ENCODE measurements around the gene SECTM1.
"Not testable (repeated sequence)": the region's sequence is repeated elsewhere in the genome, so short reads cannot be mapped to it uniquely, and the experiment has no call there.

SECTM1 gene

DNA sequence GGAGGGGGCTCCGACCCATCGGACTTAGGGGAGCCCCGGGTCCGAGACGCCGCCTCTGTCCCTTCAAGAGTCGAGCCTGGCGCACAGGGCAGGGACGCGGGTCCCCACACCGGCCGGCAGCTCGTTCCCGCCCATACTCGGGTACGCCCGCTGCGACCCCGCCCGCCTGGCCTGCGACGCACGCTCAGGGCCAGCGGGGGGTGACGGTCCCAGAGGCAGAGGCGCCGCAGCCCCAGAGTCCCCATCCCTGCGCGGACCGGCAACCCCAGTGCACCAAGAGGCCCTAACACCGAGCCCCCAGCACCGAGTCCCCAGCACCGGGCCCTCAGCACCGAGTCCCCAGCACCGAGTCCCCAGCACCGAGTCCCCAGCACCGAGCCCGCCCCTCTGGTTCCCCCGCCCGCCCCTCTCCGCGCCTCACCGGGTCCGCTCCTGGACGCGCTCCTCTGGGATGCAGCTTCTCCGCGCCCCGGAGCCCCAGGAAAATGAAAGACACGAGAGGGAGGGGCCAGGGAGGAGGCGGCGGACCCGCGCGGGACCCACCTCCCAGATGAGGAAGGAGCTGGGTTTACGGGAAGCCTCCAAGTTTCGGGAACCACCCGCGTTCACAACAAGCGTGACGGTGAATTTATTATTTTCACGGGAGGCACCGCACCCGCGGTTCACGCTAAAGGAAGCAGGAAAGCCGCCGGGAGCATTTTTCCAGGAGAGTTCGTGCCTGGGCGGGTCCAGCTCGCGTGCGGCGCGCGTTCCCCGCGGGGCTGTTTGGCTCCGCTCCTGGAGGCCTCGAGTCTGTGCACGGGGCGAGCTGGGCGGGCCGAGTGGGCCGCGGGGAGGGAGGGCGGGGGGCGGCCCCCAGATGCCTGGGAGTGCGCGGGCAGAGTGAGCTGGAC is at the start of gene SECTM1:
Gene SECTM1 (minus strand): TSS at position 488 of the 893 bp plus-strand sequence. CDS start 6,526 bp downstream, outside the sequence.
- H3K9me3 ChIP-seq (ENCODE audit: control insufficient read depth, insufficient read depth, low read length) = no peaks in the 10 kb centered on the region
- no peaks in the 10 kb centered on the region for H3K36me3 ChIP-seq (ENCODE audit: control insufficient read depth, insufficient read depth, low read length)
- H3K4me3 ChIP-seq (ENCODE audit: low read depth, low read length) = peak within 1 kb of the TSS; percentile 50
- H3K9ac ChIP-seq (ENCODE audit: low read depth, low read length) = no peak within 1 kb of the TSS
- H3K4me1 ChIP-seq (ENCODE audit: control insufficient read depth, insufficient read depth, low read length) = peaks cover 3% of the 10 kb centered on the region
- peaks cover 29% of the 10 kb centered on the region for H3K27me3 ChIP-seq (ENCODE audit: control insufficient read depth, insufficient read depth, low read length)

- Histone ChIP-seq H3K4me3 (ENCODE audit: low read depth, low read length) (no peak overlapping the region), H3K9ac (ENCODE audit: low read depth, low read length) (no peak overlapping the region), H3K4me1 (ENCODE audit: control insufficient read depth, insufficient read depth, low read length) (no peaks in the 10 kb centered on the region), H3K27me3 (ENCODE audit: control insufficient read depth, insufficient read depth, low read length) (no peaks in the 10 kb centered on the region), H3K9me3 (ENCODE audit: control insufficient read depth, insufficient read depth, low read length) (no peaks in the 10 kb centered on the region), H3K36me3 (ENCODE audit: control insufficient read depth, insufficient read depth, low read length) (no peaks in the 10 kb centered on the region)
Observed at GRCh38 chr17:82382933-82383255, 49.3 kb upstream of the SECTM1 start.

GRCh38 chr17:82382220-82382932 is 48.8 kb upstream of the SECTM1 start:
- H3K9me3 ChIP-seq (ENCODE audit: control insufficient read depth, insufficient read depth, low read length); H3K36me3 ChIP-seq (ENCODE audit: control insufficient read depth, insufficient read depth, low read length); H3K4me3 ChIP-seq (ENCODE audit: low read depth, low read length); H3K4me1 ChIP-seq (ENCODE audit: control insufficient read depth, insufficient read depth, low read length); H3K27me3 ChIP-seq (ENCODE audit: control insufficient read depth, insufficient read depth, low read length); H3K9ac ChIP-seq (ENCODE audit: low read depth, low read length): not testable (repeated sequence)

DNA sequence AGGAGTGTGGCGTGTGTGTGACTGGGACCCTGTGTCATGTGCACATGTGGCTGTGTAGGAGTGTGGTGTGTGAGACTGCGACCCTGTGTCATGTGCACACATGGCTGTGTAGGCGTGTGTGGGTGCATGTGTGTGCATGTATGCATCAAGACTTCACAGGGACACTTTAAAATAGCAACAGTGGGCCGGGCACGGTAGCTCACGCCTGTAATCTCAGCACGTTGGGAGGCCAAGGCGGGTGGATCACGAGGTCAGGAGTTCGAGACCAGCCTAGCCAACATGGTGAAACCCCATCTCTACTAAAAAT is 48.1 kb upstream of the SECTM1 start:
- not testable (repeated sequence) for H3K4me1 ChIP-seq (ENCODE audit: control insufficient read depth, insufficient read depth, low read length); H3K4me3 ChIP-seq (ENCODE audit: low read depth, low read length); H3K9ac ChIP-seq (ENCODE audit: low read depth, low read length); H3K36me3 ChIP-seq (ENCODE audit: control insufficient read depth, insufficient read depth, low read length); H3K9me3 ChIP-seq (ENCODE audit: control insufficient read depth, insufficient read depth, low read length); H3K27me3 ChIP-seq (ENCODE audit: control insufficient read depth, insufficient read depth, low read length)

GRCh38 chr17:82380860-82381702 is 47.5 kb upstream of the SECTM1 start:
- H3K9ac ChIP-seq (ENCODE audit: low read depth, low read length) = no peak overlapping the region
- no peaks in the 10 kb centered on the region for H3K27me3 ChIP-seq (ENCODE audit: control insufficient read depth, insufficient read depth, low read length)
- H3K4me3 ChIP-seq (ENCODE audit: low read depth, low read length) = no peak overlapping the region
- H3K4me1 ChIP-seq (ENCODE audit: control insufficient read depth, insufficient read depth, low read length) = no peaks in the 10 kb centered on the region
- no peaks in the 10 kb centered on the region for H3K9me3 ChIP-seq (ENCODE audit: control insufficient read depth, insufficient read depth, low read length)
- no peaks in the 10 kb centered on the region for H3K36me3 ChIP-seq (ENCODE audit: control insufficient read depth, insufficient read depth, low read length)

DNA sequence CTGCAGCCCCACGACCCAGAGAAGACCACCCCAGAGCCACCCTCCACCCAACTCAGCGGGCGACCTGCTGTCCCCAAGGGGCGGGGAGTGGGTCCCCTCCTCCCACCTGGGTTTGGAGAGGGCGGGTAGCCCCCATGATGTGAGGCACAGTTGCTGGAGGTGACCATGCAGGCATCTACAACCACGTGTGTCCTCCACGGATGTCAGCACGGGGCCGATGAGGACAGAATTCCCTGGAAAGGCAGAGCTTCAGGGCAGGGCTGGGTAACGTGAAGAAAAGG is 45.1 kb upstream of the SECTM1 start:
- Histone ChIP-seq H3K9me3 (ENCODE audit: control insufficient read depth, insufficient read depth, low read length) (no peaks in the 10 kb centered on the region), H3K27me3 (ENCODE audit: control insufficient read depth, insufficient read depth, low read length) (no peaks in the 10 kb centered on the region), H3K4me1 (ENCODE audit: control insufficient read depth, insufficient read depth, low read length) (no peaks in the 10 kb centered on the region), H3K9ac (ENCODE audit: low read depth, low read length) (no peak overlapping the region), H3K36me3 (ENCODE audit: control insufficient read depth, insufficient read depth, low read length) (no peaks in the 10 kb centered on the region), H3K4me3 (ENCODE audit: low read depth, low read length) (no peak overlapping the region)

DNA sequence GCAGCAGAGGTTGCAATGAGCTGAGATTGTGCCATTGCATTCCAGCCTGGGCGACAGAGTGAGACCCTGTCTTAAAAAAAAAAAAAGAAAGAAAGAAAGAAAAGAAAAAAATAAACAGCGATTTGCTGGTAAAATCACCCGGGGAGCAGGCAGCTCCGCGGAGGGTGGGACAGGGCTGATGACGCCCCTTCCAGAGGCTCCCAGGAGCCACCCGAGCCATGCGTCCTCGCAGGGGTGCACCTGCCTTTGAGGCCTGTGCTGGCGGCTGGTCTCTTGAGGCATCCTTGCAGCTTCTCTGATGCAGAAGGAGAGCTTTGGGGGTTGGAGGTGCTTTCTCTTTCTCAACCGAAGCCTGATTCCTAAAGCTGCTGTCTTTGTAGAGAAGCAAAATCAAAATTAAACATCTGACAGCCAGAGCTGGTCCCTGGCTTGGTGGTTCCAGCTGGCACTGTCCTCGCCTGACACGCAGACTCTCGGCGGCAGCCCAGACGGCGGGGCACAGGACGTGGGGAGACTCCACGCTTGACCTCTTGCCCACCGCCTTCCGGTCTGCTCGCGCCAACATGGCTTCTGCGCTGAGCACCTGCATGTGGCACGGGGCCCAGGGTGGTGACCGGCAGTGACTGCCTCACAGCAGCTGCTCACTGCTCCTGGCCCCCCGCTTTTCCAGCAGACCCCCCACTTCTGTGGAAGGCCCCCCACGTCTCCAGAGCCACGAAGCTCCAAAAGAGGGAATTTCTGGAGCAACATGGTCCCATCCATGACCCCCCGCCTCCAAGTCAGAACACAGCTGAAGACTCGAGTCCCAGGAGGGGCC is 44.6 kb upstream of the SECTM1 start:
- H3K27me3 ChIP-seq (ENCODE audit: control insufficient read depth, insufficient read depth, low read length) = no peaks in the 10 kb centered on the region

DNA sequence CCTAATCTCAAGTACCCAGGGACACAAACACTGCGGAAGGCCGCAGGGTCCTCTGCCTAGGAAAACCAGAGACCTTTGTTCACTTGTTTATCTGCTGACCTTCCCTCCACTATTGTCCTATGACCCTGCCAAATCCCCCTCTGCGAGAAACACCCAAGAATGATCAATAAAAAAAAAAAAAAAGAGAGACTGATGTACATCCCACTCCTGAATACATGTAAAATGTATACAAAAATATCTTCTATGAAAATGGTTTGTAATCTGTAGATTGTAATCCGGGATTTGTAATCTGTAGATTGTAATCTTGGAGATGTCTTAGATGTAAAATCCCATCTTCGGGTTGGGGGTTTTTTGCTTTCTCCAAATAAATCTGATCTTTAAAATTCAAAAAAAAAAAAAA is 43.7 kb upstream of the SECTM1 start:
- H3K4me1 ChIP-seq (ENCODE audit: control insufficient read depth, insufficient read depth, low read length); H3K27me3 ChIP-seq (ENCODE audit: control insufficient read depth, insufficient read depth, low read length): not testable (repeated sequence)

More for the DNA sequence above, 44.6 kb upstream of the SECTM1 start:
- no peaks in the 10 kb centered on the region for H3K4me1 ChIP-seq (ENCODE audit: control insufficient read depth, insufficient read depth, low read length)
- no peaks in the 10 kb centered on the region for H3K9me3 ChIP-seq (ENCODE audit: control insufficient read depth, insufficient read depth, low read length)
- no peak overlapping the region for H3K4me3 ChIP-seq (ENCODE audit: low read depth, low read length)
- no peaks in the 10 kb centered on the region for H3K36me3 ChIP-seq (ENCODE audit: control insufficient read depth, insufficient read depth, low read length)
- H3K9ac ChIP-seq (ENCODE audit: low read depth, low read length) = no peak overlapping the region

DNA sequence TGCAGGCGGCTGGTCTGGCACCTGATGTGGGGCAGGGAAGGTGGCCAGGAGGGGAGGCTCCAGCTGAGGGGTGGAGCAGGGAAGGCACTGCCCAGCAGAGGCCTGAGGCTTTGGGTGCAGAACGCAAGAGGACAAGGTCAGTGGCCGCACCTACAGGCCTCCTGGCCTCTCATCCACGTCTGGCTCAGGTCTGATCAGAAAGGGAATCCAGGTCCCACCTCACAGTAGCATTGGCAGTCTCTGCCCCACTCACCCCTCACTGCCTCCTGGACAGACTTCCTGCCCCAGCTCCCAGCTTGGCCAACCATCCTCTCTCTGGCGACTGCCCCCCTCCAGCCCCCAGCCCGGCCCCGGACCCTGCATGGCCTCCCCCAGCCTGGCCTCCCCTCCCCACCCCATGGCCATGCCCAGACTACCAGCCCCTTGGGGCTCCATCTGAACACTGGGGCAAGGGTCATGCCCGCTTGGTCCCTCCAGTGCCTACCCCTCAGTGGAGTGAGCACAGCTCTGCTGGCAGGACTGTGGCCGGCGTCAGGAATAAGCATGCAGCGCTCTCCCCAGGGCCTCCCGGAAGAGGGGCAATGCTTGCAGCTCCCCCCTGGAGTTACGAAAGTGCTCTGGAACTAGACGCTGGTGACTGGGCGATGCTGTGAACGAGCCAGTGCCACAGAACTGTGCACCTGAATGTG is 42.6 kb upstream of the SECTM1 start:
- Histone ChIP-seq H3K36me3 (ENCODE audit: control insufficient read depth, insufficient read depth, low read length) (no peaks in the 10 kb centered on the region), H3K9me3 (ENCODE audit: control insufficient read depth, insufficient read depth, low read length) (no peaks in the 10 kb centered on the region), H3K4me1 (ENCODE audit: control insufficient read depth, insufficient read depth, low read length) (no peaks in the 10 kb centered on the region), H3K27me3 (ENCODE audit: control insufficient read depth, insufficient read depth, low read length) (peaks cover 10% of the 10 kb centered on the region), H3K4me3 (ENCODE audit: low read depth, low read length) (no peak overlapping the region), H3K9ac (ENCODE audit: low read depth, low read length) (no peak overlapping the region)

More for the DNA sequence above, 43.7 kb upstream of the SECTM1 start:
- H3K4me3 ChIP-seq (ENCODE audit: low read depth, low read length); H3K36me3 ChIP-seq (ENCODE audit: control insufficient read depth, insufficient read depth, low read length); H3K9ac ChIP-seq (ENCODE audit: low read depth, low read length); H3K9me3 ChIP-seq (ENCODE audit: control insufficient read depth, insufficient read depth, low read length): not testable (repeated sequence)

GRCh38 chr17:82375359-82376041 is 41.9 kb upstream of the SECTM1 start:
- Histone ChIP-seq H3K36me3 (ENCODE audit: control insufficient read depth, insufficient read depth, low read length) (no peaks in the 10 kb centered on the region), H3K9me3 (ENCODE audit: control insufficient read depth, insufficient read depth, low read length) (no peaks in the 10 kb centered on the region), H3K4me1 (ENCODE audit: control insufficient read depth, insufficient read depth, low read length) (no peaks in the 10 kb centered on the region), H3K9ac (ENCODE audit: low read depth, low read length) (no peak overlapping the region), H3K27me3 (ENCODE audit: control insufficient read depth, insufficient read depth, low read length) (peaks cover 17% of the 10 kb centered on the region), H3K4me3 (ENCODE audit: low read depth, low read length) (no peak overlapping the region)

Measured in iPS-15b (cell line).